Tibial nerve (tissue), 4 donors: ENCODE data around the gene S100A10.

Experiments
- CTCF ChIP-seq, 5 experiments: fragments of 200-600 bp in 3 of 5; fragments of 450-650 bp in 2 of 5; sonication (generic) in 3 of 5; IDR thresholded peaks; one replicate each; pipeline ENCODE4 v1.5.1; 2016 to 2019; ENCODE audit warnings: antibody characterized with exemption in 5 of 5, mild to moderate bottlenecking in 3 of 5, moderate library complexity in 2 of 5
- EP300 ChIP-seq, 2 donors: sonication (generic); formaldehyde crosslinking; IDR thresholded peaks; one replicate each; pipeline ENCODE4 v1.6.1; 2017; ENCODE audit warnings: antibody characterized with exemption in 2 of 2, mild to moderate bottlenecking in 1 of 2
- POLR2A ChIP-seq, 2 donors: fragments of 450-650 bp; IDR thresholded peaks; one replicate each; pipeline ENCODE4 v1.6.1; 2017; ENCODE audit warnings: antibody characterized with exemption in 2 of 2, mild to moderate bottlenecking in 2 of 2, moderate library complexity in 2 of 2

DNA sequence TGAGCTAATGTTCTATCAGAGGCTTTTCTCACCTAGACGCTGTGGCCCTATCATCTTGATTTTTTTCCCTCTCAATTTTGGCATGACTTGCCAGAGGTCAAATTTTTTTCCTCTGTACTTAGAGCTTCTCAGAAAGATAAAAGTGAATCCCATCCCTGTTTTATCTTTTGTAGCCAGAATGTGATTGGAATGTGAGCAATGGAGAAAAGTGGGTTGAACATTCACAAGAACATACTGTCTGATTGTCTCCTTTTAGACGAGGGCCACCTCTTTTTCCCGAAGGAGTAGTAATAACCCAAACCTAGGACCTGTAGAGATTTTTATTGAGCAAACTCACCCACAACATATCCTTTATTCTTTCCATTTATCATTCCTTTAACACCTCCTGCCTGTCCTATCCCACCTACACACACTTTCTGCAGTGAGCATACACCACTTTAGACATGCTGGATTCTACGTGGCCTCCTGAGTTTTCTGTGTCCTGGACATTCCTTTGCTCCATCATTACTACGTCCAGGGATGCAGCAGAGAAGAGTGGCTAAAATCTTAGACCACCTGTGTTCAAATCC, 15.9 kb downstream of the S100A10 start:
- no peak for TF ChIP-seq CTCF (IDR thresholded peaks at IDR 0.05)
- TF ChIP-seq POLR2A (IDR thresholded peaks at IDR 0.05): no peak
- TF ChIP-seq EP300 (IDR thresholded peaks at IDR 0.05): no peak
